HS-27A (cell line): ENCODE measurements around the gene FAM180A.

Experiments
- DNase-seq: peaks from one replicate; pipeline ENCODE4 v3.0.0-alpha.2; 2012; ENCODE audit warnings: low read depth, missing footprints

The FAM180A gene

DNA sequence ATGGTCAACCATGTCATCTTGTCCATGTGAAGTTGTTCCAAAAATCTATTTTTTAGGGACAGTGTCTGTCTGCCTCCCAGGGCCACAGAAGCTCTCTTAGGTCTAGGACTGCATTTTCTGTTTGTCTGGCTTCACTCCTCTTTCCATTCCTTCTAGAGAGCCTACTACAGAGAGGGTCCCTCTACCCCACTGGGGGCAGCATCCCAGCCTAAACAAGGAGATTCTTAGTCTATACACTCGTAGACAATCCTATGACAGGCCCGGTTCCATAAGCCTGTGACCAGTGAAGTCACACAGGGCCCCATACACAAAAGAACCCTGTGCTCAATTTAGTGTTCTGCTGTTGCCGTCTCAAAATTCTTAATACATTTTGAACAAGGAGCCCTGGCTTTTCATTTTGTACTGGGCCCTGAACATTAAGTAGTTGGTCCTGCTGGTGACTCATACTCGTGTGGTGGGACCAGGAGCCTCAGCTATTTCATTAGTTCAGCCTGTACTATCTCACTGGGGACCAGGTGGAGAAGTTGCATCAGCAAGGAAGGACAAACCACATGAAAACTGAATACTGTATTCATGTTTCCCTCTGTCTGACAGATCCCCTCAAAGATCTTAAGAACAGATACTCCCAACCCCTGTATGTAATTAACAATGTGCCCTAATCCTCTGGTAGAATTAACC, 23.5 kb upstream of the FAM180A start:
- no peak for DNase-seq

DNA sequence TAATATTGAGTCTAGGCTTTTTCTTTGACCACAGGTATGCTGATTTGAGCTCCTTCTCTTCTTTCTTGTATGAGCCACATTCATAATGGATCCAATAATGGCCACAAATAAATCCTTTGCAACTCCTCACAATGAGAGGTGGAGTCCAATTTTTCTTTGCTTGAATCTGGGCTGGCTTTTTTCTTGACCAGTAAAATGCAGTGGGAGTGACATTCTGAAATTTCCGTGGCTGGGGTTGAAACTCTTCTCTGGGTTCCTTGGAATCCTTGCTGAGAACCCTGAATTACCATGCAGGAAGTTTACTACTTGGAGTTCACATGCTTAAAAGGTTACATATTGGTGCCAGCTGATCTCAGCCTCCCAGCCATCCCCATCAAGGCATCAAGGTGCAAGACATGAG, 22.4 kb upstream of the FAM180A start:
- no peak for DNase-seq

DNA sequence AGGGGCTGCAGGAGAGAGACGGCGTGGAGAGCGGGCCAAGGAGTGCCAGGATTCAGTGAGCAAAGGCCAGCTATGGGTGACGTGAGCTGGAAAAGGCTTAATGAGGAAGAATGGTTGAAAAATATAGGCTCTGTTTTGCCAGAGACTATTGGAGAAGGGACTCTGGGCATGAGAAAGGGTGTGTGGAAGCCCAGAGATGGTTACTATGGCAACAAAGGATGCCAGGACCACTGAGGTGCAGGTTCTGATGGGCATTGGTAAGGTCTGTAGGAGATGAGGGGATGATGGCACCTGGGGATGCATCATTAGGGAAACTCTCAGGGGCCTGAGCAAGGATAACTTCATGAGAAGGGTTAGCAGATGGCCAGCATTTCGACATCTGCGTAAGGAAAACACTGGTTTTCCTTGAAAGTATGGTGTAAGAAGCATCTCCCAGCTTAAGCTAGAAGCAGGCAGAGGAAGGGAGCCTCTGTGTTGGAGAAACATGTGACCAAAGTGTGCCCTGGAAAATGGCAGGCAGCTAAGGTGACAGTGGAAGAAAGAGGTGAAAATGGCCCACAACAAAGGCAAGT, 21.6 kb upstream of the FAM180A start:
- no peak for DNase-seq

DNA sequence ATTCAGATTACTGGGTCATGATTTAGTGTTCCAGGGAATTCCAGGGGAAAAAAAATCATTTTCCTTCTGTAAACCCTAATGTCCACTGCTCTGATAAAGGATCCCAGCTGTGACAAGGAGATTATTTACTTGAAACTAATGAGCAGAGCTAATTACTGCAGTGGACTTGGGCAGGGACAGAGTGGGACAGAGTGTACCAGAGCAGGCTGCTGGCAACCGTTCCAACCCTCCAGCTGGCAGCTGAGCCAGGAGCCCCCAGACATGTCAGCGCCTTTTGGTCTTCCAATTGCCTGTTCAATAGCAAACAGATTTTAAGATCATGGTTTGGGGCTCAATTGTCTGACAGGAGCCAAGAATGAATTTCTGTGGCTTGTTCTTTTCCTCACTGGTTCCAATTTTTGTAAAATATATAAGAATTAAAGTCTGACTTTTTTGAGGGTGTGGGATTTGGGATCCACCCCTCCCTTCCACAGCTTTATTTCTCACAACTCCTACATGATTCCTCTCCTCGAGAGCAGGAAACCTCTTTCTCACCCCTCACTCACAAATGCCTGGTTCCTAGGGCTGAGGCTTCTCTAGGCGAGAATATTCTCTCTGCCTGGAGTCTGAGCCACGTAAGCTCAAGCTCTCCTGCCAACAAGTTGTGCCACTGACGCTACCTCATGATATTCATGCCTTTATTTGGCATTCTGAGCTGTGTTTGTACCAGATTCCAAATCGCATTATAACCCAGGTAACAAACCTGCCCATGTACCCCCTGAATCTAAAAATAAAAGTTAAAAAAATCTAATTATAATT, 20.6 kb upstream of the FAM180A start:
- no peak for DNase-seq

DNA sequence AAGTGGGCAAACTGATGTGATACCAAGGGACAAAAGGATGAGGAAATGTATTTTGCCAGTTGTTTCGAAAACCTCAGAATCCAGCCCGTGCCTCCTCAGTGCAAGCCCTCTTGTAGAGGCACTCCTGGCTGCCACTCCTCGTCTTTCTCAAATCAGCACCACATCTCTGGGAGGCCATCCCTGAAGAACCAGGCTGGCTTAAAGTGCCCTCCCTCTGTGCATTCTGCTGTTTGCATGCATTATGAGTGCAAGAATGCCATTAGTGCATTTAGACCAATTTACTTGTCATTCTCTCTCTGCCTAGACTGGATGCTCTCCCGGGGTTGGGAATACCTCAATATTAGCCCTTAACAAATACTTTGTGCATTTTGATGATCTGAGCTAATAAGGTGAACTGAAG, 19.9 kb upstream of the FAM180A start:
- no peak for DNase-seq

DNA sequence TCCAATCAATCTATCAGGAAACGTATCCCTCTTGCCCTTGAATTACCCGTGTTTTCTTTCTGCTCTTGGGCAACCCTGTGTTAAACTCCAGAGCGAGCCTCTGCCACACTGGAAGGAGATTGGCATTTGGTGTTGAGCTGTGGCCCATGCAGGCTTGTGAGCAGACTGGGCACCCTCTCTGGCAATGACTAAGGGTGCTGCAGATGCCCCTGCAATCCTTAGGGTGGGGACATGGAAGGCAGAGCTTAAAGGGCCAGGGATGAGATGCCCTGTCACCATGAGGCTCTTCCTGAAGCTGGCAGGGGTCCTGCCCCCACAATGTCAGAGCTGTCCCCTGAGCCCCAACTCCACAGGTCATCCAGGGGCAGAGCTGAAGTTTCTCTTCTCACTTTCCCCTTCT, 19.5 kb upstream of the FAM180A start:
- DNase-seq: no peak

DNA sequence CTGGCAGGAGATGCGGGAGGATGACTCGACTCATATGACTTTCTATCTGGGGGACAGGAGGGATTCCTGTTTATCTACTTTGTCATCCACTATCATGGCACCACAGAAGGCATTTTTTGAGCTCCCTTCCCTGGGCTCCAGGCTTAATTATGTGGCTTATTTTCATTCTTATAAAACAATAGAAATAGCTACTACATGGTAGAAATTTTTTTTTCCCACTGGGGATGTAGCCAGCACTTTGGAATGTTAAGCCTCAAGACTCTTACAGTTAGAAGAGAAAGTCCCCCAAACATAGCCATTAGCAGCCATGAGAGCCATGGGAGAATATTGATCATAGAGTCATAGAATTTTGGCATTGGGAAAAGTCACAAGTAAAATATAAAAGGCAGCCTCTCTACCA, 14.6 kb upstream of the FAM180A start:
- DNase-seq: no peak

DNA sequence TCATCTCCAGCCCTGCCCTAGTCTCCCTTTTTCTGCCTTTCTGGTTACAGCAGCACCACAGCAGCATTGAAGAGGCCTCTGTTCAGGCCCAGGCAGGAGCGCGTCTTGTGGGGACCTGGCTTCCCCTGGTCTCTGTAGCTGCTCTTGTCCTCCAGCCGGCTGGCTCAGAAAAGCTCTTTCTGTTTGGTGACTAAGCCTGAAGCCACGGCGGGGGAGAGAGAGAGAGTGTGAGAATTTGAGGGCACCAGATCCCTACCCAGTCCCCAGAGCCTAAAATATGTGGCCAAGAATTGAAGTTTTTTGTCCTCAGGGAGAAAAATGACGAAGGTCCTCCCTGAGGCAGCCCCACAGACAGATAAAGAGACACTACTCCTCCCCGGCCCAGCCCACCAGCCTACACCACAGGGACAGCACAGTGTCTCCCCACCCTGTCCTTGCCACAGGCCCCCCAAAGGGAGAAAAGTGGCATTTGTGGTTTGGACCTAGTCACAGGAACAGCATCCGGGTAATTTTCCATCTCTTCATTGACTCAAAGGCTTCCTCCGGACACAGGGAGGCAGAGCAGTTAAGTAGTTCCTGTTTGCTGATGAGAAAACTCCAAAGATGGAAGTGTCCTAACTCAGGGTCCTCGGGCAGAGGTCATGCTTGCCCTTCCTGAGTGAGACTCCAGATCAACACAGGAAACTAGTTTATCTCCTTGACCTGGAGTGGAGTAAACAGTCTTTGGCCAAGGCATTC, 13.3 kb upstream of the FAM180A start:
- no peak for DNase-seq

DNA sequence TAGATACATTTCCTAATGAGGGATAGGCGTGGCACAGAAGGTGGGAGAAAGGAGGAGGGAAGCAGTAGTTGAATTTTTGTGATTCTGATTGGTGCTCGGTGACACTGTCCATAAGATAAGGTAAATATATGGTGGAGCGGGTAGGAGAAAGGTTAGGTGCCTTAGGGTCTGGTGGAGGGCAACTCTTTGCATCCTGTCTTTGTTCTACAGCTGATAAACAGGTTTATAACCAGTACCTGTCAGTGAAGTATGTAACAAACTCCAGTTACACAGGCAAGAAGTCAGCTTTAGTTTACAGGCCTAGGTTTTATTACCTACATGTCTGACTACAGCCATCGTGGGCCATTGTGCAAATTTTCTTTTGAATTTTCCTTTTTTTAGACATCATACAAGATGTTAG, 10.9 kb upstream of the FAM180A start:
- no peak for DNase-seq

DNA sequence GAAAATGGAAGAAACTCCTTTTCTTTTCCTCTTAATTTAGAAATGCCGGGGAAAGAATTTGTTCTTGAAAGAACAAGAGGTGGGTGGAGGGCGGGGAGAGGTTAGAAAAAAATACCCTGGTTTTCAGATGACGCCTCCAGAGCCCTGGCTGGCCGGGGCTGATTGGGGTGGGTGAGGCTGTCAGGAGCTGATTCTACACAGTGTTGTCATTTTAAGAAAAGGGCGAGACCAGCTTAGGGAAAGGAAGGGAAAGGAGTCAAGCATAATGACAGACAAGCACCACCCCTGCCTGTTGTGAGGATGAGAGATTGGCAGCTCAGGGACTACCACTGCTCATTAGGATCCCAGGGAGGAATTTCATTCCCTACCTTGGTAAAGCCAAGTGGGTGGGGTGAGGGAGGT, 9.9 kb upstream of the FAM180A start:
- no peak for DNase-seq

DNA sequence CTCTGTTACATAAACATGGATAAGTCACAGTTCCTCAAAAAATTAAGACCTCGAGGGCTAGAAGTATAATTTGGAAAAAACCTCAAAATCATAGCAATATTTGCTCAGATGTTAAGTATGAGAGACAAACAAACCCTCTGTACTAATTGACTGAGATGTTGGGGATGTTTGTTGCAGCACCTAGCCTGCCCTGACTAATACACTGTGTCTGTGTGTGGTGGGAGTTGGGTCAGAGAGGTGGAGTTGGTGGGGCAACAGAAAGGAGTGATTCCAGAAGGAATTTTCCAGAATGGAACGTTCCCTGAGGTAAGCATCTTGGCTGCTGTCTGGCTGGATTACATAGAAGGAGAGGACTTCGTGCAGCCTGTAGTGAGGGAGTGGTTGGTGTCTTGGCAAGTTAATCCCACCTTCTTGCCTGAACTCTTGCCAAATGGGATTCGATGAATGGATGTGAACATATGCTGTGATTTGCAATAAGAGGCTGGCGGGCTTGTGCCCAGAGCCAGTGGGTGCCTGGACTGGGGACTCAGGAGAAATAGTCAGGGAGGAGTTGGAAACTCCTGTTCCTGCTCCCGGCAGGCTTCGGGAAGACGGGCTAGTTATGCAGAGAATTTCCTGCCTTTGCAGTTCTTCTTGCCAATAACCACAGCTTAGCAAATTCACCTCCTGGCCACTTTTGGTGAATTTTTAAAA, 9.3 kb upstream of the FAM180A start:
- no peak for DNase-seq

DNA sequence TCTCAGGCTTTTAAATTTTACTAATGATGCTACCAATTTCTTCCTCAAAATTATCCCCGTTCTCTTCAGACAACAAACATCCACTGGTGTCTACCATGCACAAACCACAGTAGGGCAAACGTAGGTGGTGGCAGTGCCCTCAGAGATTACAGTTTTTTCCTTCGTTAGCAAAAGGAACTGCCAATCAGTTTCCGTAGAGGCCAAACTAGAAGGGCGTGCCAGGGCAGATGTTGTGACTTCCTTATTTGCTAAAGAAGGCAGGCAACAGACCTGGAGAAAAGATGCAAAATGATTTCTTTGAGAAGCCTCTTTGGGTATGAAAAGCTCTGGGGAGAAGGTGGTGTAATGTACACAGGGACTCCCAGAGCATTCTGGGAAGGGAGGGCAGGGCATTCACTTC, 7.6 kb upstream of the FAM180A start:
- DNase-seq: no peak

DNA sequence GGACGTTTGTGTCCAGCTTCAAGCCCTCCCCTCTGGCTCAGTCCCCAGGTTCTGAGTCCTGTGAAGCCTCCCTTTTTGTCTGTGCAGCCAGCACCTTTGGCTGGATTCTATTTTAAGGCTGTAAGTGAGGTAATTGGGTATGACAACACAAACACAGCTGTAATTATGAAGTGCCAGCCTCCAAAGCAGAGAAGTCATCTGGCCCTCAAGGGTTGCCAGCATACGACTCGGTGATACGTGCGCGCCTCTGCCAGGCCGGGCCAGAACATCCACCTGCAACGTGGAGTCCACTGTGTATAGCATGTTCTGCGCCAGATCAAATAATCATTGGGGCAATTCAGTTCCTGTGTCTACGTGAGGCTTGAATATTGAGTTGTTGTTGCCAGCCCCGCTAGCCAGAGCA, 6.7 kb upstream of the FAM180A start:
- no peak for DNase-seq

DNA sequence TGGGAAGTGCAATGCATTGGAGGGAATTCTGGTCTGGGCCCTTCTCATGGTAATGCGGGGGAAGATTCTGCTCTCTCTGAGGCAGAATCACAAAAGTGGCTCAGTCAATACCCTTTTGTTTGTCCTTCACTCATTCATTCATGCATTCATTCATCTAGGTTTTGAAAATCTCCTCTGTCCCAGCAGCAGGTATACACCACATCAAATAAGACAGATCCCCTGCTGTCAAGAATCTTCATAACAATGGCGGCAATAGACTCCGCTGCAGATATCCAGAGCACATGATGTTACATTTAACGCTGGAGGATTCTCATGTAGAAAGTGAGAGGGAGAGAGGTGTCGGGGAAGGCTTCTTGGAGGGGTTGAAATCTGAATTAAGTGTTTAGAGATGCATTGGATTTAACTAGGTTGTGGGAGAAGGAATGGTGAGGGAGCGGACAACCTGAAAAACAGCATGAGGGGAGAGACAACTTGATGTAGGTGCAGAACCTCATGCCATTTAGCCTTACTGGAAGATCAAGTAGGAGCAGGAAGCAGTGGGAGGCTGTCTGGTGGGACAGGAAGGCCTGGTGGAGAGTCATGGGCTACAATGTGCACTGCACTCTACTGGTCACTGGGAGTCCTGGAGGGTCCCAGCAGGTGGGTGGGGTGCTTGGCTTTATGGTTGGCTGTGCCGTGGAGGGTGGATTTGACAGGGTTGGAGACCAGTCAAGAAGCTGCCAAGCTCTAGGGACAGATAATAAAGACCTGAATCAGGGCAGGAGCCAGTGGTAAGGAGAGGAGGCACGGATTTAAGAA, 5.2 kb upstream of the FAM180A start:
- DNase-seq: no peak

DNA sequence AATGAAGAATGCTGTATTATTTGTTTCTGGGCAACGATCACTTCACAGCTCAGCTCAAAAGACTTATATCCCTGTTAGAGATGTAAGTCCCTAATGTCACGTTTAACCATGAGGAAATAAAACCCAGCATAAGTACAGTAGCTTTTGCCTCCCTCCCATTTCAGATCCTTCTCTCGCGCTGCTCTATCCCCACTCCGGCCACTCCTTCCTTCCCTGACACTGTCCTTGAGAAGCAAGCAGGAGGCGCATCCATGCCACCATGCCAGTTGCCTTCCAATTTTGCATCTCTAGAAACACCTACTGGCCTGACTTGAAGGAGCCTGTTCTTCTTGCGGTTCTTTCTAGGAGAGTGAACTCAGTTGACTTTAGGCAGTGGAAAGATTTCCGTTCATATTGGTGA, 1.2 kb downstream of the FAM180A start:
- no peak for DNase-seq

DNA sequence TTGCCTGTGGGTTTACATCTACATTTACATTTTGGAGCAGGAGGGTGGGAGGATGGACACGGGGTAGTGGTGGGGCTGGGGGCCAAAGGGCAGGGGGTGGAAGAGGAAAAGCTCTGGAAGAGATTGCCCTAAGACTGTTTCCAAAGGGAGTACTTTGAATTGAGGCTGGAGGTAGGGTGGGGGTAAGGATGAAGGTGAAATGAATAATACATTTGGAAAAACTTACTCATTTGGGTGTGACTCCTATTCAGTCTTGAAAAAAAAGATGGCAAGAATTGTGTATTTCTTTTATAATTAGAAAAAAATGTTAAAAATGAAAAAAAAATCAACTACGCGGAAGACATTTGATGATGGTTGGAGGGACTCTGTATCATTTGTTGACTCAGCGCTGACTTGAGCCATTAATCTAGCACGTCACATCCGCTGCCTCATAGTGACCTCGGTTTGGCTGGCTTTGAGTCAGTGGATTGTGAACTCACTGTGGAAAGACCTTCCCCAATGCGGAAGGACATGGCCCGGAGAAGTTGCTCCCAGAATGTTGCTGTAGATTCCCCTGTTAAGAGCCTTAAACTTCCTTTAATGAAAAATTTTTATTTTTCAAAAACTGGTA, 2.8 kb downstream of the FAM180A start:
- DNase-seq: peak; percentile 84

DNA sequence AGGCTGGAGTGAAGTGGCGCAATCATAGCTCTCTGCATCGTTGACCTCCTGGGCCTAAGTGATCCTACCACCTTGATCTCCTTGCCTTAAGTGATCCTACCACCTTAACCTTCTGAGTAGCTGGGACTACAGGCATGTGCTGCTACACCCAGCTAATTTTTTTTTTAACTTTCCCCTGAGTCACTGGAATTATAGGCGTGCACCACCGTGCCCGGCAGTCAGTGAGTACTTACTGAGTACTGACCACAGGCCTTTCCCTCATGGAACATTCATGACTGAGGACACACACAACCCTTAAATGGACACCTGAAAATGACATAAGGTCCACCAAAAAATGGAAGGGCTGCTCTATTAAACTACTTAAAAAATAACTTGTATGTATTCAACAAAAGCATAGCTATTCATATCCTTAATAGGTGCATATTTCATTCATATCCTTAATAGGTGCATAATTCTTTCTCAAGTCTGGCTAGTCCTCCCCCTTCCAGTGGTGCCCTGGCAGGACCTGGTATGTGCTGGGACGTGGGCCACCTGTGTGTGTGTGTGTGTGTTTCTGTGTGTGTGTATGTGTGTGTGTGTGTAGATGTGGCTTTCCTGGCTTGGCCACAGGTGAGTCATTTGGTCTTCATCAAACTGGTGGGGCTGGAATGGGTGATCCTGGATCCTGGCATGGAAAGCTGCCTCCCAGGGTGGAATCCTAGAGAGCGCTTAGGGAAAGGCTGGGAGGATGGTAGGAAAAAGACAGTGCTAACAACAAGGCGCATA, 3.5 kb downstream of the FAM180A start:
- peak; percentile 60 for DNase-seq

DNA sequence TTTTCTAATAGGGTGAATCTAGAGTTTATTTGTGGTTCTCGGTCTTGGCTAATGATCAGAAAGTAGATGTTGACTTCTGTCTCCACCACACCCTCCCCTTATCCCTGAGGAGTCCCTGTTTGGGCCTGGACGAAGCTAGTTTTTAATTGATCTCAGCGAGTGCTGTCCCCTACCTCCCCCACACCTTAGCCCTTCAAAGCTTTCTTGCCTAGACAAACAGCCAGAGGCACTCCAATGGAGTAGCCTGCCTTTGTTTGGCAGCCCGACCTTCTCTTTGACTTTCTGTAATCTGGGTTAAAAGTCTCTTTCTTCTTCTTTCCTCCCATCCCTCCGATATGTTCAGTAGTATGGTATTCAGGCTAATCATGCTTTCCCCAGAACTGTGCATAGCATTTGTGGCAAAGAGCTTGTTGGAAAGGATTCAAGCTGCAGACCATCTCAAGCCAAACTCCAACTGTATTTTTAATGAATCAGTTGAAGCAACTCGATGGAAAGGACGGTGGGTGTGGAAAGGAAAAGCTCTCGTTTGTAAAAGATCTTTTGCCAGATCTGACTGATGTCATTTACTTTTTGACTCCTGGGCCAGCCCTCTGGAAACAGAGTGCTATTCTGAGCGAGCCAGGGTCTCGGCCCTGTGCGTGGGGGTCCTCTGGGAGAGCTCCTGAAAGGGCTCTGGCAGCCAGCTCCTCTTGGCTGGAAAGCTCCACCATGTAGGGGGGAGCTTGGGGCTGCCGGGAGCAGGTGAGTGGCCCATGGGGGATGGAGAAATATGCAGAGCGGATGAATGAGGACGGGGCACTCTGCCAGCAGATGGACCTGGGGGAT, 4.5 kb downstream of the FAM180A start:
- no peak for DNase-seq

DNA sequence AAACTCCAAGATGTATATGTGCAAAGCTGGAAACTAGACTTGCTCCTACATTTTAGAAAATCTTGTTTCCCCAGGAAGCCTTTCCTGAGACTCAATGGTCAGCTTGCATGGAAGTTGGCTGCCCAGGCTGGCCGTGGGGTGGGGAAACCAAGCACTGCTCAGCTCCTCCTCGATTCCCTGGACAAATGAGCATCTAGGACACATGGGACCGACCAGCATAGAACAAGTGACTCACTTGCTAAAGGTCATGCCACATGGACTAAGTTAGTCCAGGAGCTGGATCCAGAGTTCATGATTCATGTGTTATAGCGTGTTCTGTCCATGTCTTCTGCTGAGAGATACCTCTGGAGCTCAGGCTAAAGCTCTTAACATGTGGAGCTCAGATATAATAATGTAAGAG, 6.2 kb downstream of the FAM180A start:
- DNase-seq: no peak
